GM19397 (cell line): ENCODE results near the gene DCP2.

Source experiments
- ATAC-seq: cut with Tn5 transposase; IDR thresholded peaks from one replicate; pipeline ENCODE4 v1.9.1; 2021; ENCODE audit warnings: mild to moderate bottlenecking, moderate library complexity; ENCODE audit not compliant: unreplicated experiment

The DCP2 gene

GRCh38 chr5:112965733-112966306, 10.8 kb upstream of the DCP2 start:
- ATAC-seq, result no peak

GRCh38 chr5:112967520-112968083, 9.0 kb upstream of the DCP2 start:
- no peak for ATAC-seq

DNA sequence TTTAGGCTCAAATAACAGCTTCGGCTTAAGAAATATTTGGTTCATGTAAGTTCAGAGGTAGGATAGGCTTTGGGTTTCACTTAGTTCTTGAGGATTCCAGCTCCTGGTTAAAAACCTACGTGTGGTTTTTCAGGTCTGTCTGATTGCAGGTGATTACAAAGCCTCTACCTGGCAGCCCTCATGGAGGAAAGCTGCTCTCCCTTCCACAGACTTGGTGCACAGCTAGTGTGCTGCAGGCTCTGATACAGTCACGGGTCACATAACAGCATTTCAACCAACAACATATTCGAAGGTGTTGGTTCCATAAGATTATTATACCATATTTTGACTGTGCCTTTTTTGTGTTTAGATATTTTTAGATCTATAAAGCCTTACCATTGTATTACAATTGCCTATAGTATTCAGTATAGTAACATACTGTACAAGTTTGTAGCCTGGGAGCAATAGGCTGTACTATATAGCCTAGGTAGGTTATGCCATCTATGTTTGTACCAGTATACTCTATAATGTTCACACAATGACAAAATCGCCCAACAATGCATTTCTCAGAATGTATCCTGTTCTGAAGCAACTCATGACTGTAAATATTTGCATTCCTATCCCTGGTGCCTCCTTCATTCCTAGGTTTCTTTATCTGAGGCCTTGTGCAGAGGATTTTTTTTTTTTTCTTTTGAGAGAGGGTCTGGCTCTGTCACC, 8.0 kb upstream of the DCP2 start:
- no peak for ATAC-seq

- no peak for ATAC-seq
These were observed 5.3 kb upstream of the DCP2 start for GRCh38 chr5:112971276-112971675.

DNA sequence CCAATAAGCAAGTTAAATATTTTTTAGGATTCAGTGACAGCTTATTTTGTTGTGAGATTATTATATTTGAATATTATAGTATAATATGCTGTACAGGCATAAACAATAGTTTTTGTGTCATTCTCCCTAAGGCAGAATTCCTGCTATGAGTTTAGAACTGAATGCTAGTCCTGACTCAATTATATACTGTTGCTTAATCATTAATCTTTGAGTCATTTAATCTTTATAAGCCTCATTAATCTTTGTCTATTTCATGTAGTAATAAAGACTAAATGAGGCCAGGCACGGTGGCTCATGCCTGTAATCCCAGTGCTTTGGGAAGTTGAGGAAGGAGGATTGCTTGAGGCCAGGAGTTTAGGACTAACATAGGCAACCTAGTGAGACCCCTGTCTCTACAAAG, 3.6 kb upstream of the DCP2 start:
- no peak for ATAC-seq

DNA sequence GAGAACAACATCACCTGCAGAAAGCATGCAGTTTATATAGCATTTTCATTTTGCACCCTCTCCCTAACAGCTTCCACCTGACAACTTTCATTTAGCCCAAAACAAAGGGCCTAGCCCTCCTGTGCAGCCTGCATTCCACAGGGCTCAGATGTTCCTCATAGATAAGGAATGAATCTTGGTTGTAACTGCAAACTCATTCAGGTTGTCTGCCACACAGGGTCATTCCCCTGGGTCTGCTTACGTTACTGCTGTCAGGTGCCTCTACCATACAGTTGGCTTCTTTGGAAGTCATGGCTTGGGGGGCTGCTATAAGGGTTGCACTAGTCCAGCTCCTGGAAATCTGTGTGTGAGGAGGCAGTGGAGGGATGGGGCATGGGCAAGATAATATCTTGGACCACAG, 2.7 kb upstream of the DCP2 start:
- ATAC-seq, result no peak

DNA sequence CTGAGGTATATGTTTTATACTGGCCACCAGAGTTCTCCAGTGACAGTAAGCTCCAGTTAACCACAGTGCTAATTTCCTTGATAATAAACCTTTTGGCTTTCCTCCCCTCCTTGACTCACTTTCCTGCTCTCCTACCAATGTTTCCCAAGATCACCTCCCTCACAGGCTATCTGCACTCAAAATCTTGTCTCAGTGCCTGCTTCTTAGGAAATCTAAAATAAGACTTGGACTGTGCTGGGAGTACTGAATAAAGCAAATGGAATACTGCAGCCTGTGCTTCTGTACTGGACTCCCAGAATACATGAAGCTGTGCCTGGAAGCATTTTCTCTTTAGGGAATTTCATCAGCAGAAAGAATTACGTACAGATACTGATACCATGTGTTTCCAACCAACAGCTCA, 1.7 kb upstream of the DCP2 start:
- no peak for ATAC-seq

DNA sequence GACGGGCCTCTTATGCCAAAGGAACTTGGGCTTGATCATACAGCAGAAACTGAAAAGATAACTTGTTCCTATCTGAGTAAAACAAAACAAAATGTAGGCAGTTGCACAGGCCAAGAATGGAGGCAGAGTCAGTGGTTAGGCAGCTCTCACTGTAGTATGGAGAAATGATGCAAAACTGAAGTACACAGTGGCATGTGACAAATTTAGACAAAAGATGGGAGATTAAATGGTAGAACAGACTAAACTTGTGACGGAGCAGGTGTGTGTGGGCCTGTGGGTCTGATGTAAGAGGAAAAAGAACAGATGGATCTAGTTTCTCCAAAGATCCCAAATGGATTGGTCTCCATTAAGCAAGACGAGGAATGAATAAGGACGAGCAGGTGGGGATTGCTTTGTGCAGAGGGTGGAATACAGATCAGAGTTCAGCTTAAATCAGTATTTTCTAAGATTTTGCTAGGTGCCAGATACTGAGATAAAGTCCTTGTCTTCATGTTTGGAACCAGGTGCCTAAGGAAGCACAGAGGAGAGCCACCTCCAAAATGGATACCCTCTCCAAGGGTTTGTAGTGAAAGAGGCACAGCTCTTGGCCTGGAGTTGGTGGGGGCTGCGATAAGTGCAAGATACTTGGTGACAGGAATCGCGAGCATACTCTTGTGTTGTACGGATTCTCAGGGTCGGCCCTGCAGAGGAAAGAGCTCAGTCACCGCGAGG, 722 bp upstream of the DCP2 start:
- peak; percentile 10 for ATAC-seq

DNA sequence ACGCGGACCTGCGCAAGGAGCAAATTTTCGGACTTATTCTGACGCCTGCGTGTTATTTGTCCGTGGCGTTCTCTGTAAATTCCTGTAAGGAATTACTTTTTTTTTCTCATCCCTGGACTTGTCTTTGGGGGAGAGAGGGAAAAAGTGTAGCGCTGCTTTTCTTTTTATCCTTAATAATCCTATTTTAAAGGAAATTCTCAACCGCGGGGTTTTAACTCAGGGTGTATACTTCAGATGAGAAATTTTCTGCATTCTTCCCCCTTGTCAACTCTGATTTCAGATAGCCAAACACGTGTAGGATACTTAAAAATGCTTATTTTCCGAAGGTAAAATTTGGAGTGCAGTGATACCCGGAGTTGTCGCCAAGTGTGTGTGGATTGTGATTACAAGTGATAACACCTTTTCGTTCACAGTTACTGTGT, 853 bp downstream of the DCP2 start:
- ATAC-seq, result no peak

DNA sequence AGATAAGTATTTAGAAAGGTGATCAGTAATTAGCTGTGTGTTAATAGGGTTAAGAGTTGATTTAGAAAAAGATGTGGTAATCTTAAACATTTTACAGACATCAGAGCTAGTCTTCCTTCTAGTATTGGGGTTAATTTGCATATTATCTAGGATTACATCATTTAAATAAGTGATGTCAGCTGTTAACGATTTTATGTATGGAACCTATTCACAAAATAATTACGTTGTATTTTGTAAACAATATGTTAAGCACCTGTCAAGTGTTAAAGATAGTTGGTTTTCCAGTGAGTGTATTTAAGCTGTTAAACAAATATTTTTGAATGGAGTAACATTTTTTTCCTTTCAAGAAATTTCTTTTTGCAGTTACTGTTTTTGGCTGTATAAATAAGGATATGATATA, 2.2 kb downstream of the DCP2 start:
- ATAC-seq, result no peak

- no peak for ATAC-seq
These were observed 3.1 kb downstream of the DCP2 start for GRCh38 chr5:112979723-112980122.

GRCh38 chr5:112983363-112983762, 6.8 kb downstream of the DCP2 start:
- no peak for ATAC-seq

GRCh38 chr5:112986224-112986623, 9.6 kb downstream of the DCP2 start:
- no peak for ATAC-seq

DNA sequence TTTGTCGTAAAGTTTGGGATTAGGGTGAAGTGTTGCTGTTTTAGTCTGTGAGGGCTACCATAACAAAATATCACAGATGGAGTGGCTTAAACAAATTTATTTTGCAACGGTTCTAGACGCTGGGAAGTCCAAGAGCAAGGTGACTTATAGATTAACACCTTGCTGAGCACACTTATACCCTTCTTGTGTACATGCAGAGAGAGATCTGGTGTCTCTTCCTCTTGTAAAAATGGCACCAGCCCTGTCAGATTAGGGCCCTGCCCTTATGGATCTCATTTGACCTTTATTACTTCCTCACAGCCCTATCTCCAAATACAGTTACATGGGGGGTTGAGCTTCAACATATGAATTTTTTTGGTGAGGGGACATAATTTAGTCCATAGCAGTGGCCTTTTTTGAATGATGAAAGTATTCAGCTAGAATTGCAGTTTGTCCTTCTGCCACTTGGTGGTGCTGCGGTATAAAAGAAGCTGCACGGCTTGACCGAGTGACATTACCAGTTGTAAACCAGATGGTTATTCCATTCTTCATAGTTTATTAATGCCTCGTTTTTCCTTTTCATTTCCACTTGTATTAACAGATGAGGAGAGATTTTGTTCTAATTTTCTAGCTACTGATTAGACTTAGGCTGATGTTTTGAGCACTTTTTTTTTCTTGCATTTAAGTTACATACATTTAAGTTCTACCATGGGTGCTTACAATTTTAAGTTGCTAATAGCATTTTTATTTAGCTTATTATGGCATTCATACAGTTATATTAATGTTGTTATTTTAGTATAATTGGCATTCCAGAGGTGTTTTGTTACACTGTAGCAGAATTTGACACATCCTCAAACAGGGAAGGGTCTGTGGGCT, 19.4 kb downstream of the DCP2 start:
- peak; percentile 77 for ATAC-seq

GRCh38 chr5:112996830-112997374, 20.3 kb downstream of the DCP2 start:
- no peak for ATAC-seq

GRCh38 chr5:112998296-112998695, 21.7 kb downstream of the DCP2 start:
- no peak for ATAC-seq

- ATAC-seq, result no peak
These were observed 23.9 kb downstream of the DCP2 start for GRCh38 chr5:113000466-113000865.

GRCh38 chr5:113002423-113002822, 25.8 kb downstream of the DCP2 start:
- no peak for ATAC-seq

DNA sequence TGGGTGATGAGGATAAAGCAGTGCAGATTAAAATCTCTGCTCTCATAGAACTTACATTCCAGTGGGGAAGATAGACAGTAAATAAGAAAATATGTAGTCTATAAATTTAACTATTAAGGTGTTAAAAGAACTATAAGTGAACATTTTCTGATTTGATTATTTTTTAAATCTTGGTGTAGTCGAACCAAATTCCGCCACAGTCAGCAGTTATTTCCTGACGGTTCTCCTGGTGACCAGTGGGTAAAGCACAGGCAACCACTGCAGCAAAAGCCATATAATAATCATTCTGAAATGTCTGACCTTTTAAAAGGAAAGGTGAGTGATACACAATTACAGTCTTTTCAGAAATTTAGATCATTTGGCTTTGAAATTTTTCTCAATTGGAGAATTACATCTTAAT, 27.2 kb downstream of the DCP2 start:
- ATAC-seq, result no peak

DNA sequence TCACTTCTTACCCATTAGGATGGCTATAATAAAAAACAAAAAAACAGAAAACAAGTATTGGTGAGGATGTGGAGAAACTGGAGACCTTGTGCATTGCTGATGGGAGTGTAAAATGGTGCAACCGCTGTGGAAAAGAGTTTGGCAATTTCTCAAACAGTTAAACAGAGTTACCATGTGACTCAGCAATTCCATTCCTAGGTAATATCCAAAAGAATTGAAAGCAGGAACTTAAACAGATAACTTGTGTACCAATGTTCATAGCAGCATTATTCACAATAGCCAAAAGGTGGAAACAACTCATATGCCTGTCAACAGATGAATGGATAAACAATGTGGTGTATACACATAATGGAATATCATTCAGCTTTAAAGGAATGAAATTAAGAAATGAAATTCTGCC, 28.9 kb downstream of the DCP2 start:
- ATAC-seq, result no peak
